ENCODE data around the gene EXOSC3.

GRCh38 chr9:37787059-37787458 is 2.2 kb upstream of the EXOSC3 start:
- no peak for TF ChIP-seq POLR2AphosphoS5 (IDR thresholded peaks at IDR 0.05)
- TF ChIP-seq, protein P1, sequence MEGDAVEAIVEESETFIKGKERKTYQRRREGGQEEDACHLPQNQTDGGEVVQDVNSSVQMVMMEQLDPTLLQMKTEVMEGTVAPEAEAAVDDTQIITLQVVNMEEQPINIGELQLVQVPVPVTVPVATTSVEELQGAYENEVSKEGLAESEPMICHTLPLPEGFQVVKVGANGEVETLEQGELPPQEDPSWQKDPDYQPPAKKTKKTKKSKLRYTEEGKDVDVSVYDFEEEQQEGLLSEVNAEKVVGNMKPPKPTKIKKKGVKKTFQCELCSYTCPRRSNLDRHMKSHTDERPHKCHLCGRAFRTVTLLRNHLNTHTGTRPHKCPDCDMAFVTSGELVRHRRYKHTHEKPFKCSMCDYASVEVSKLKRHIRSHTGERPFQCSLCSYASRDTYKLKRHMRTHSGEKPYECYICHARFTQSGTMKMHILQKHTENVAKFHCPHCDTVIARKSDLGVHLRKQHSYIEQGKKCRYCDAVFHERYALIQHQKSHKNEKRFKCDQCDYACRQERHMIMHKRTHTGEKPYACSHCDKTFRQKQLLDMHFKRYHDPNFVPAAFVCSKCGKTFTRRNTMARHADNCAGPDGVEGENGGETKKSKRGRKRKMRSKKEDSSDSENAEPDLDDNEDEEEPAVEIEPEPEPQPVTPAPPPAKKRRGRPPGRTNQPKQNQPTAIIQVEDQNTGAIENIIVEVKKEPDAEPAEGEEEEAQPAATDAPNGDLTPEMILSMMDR (IDR thresholded peaks at IDR 0.05): no peak
